Heart right ventricle (tissue), 16 donors: ENCODE measurements around the gene IL6R. TPM values are rescaled to one million over a fixed set of nuclear protein-coding genes. Genes with fewer than 3 reads are reported as not detected.
A peak's percentile ranks its signal among the peaks of the same experiment; 100 is the strongest.

Experiments
- ATAC-seq, 8 donors: fragments of 200-7000 bp; cut with Tn5 transposase; one replicate each; pipeline ENCODE4 v1.9.1; 2020; ENCODE audit warnings: mild to moderate bottlenecking in 8 of 8, moderate library complexity in 8 of 8, moderate number of reproducible peaks in 1 of 8
- DNase-seq, 2 donors: peaks; one replicate each; pipeline ENCODE4 v3.0.0-alpha.2; 2020
- H3K27ac ChIP-seq, 10 donors: fragments of 200-600 bp; sonication (generic) in 2 of 10; one replicate each; pipeline versions ENCODE4 v1.5.0 to v1.8.0; 2020 to 2022; ENCODE audit warnings: mild to moderate bottlenecking in 3 of 10
- H3K27me3 ChIP-seq, 7 donors: fragments of 200-600 bp; one replicate each; pipeline ENCODE4 v1.8.0; 2021 to 2022; ENCODE audit warnings: mild to moderate bottlenecking in 2 of 7
- H3K36me3 ChIP-seq, 9 donors: fragments of 200-600 bp; sonication (generic) in 1 of 9; one replicate each; pipeline versions ENCODE4 v1.5.0 to v1.8.0; 2020 to 2022; ENCODE audit warnings: mild to moderate bottlenecking in 2 of 9
- H3K4me1 ChIP-seq, 9 donors: fragments of 200-600 bp; sonication (generic) in 1 of 9; one replicate each; pipeline versions ENCODE4 v1.5.0 to v1.8.0; 2020 to 2022; ENCODE audit warnings: mild to moderate bottlenecking in 4 of 9
- H3K4me3 ChIP-seq, 10 donors: fragments of 200-600 bp; sonication (generic) in 2 of 10; one replicate each; pipeline versions ENCODE4 v1.5.0 to v1.8.0; 2020 to 2022; ENCODE audit warnings: mild to moderate bottlenecking in 7 of 10, moderate library complexity in 2 of 10
- H3K9me3 ChIP-seq, 11 donors: fragments of 200-600 bp in 10 of 11; sonication (generic) in 2 of 11; one replicate each; pipeline versions ENCODE4 v1.5.0 to v1.8.0; 2013 to 2022; ENCODE audit warnings: mild to moderate bottlenecking in 2 of 11, control low read depth in 1 of 11, moderate library complexity in 1 of 11
- WGBS, 2 donors: extraction: QIAGEN DNeasy Blood & Tissue Kit; methylation state at CpG; one replicate each; pipeline ENCODE4 v1.1.7; 2013; ENCODE audit warnings: inconsistent platforms in 1 of 2; 5-methylcytosine and 5-hydroxymethylcytosine counted together
- intact Hi-C, 10 donors: fragments of 100-400 bp; cut with DNase I; formaldehyde crosslinking; loops; one replicate each; pipeline versions ENCODE4 v1.11.1 to v1.14.2; 2022
- polyA plus RNA-seq, 2 donors: library from polyadenylated mRNA; stranded (reverse); fragments of 200-250 nt; gene quantifications; one replicate each; pipeline ENCODE4 v1.2.3, GENCODE V29; 2013
- total RNA-seq, 10 donors: library from RNA; stranded (reverse); fragmentation: NEBNext Ultra II Directional in 3 of 10; extraction: Animal tissue kit (Norgen Biotek cat#: 25700) in 3 of 10; gene quantifications; one replicate each; pipeline versions ENCODE4 v1.2.1 to v1.2.4, GENCODE V29; 2021 to 2023
- TF ChIP-seq, protein P1 (sequence below), 9 donors: fragments of 200-600 bp; sonication (generic) in 2 of 9; IDR thresholded peaks; one replicate each; pipeline versions ENCODE4 v1.5.0 to v1.8.0; 2021 to 2022; ENCODE audit warnings: antibody characterized with exemption in 9 of 9, mild to moderate bottlenecking in 5 of 9, moderate library complexity in 1 of 9
- donor health status: Arrhythmogenic right ventricular cardiomyopathy.
- donor health status: ischemic (EF 13 %, LVEDD 7.1; RV severe dilation, severe dysfunction).
- donor health status: healthy with polysubstance abuse.
- donor health status: DM: no; HTN: yes; CAD: no.
- donor health status: DM: no; HTN: no; CAD: no.
- donor health status: ischemic (EF 25% LVEDD 6.9; RV normal size, moderate dysfunction).
- donor health status: ischemic (EF 25% LVEDD 5.7; RV mildly dilated, moderate dysfunction).
- donor health status: healthy.
- donor health status: DM: yes; HTN: yes; CAD: no.
- donor health status: Ischemic cardiomyopathy.
- donor health status: ischemic (EF 35%, LVEDD 5.7; RV mildly dilated, moderate dysfunction).
- donor health status: nonischemic (EF 11% LVEDD 7.7; RV severe dilation, severe dysfunction).
- donor health status: DM: yes; HTN: yes; CAD: no.
- donor health status: PGD.
- donor health status: ischemic (EF 29% LVEDD 5.4; RV normal size, mild dysfunction).
- donor health status: nonischemic (EF 23%, LVEDD 6.1; RV moderate dilation, normal function).

IL6R gene
- total and polyA plus RNA-seq, 12 donors: 2.9 to 16.2 (median 9.3) TPM

DNA sequence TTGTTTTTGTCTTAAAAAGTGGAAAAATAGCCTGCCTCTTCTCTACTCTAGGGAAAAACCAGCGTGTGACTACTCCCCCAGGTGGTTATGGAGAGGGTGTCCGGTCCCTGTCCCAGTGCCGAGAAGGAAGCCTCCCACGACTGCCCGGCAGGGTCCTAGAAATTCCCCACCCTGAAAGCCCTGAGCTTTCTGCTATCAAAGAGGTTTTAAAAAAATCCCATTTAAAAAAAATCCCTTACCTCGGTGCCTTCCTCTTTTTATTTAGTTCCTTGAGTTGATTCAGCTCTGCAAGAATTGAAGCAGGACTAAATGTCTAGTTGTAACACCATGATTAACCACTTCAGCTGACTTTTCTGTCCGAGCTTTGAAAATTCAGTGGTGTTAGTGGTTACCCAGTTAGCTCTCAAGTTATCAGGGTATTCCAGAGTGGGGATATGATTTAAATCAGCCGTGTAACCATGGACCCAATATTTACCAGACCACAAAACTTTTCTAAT lies 61.8 kb downstream of the IL6R start:
- 49 to 53% methylated on average over 8 of the region's 8 CpGs for WGBS, 2 donors
- peak overlapping the region in 1 of 10 donors; percentile 79 for H3K27ac ChIP-seq
- H3K4me1 ChIP-seq: peaks cover 0 to 55% (median 4%) of the 10 kb centered on the region in 9 donors
- no peaks in the 10 kb centered on the region for H3K27me3 ChIP-seq
- no peak for ATAC-seq
- intact Hi-C loops: loop anchor here in 3 of 10 donors (5.0 to 10.0 kb wide), 3 partner anchors 60 to 65 kb away; partner anchors contain the start of gene IL6R (in 2 of the 3)
- no peak overlapping the region for H3K4me3 ChIP-seq
- TF ChIP-seq, protein P1, sequence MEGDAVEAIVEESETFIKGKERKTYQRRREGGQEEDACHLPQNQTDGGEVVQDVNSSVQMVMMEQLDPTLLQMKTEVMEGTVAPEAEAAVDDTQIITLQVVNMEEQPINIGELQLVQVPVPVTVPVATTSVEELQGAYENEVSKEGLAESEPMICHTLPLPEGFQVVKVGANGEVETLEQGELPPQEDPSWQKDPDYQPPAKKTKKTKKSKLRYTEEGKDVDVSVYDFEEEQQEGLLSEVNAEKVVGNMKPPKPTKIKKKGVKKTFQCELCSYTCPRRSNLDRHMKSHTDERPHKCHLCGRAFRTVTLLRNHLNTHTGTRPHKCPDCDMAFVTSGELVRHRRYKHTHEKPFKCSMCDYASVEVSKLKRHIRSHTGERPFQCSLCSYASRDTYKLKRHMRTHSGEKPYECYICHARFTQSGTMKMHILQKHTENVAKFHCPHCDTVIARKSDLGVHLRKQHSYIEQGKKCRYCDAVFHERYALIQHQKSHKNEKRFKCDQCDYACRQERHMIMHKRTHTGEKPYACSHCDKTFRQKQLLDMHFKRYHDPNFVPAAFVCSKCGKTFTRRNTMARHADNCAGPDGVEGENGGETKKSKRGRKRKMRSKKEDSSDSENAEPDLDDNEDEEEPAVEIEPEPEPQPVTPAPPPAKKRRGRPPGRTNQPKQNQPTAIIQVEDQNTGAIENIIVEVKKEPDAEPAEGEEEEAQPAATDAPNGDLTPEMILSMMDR (IDR thresholded peaks at IDR 0.05): peak in 5 of 9 donors; percentile 21 to 50 (median 26)
- peaks cover 0 to 34% (median 0%) of the 10 kb centered on the region in 9 donors for H3K36me3 ChIP-seq
- DNase-seq: no peak
- H3K9me3 ChIP-seq: no peaks in the 10 kb centered on the region

DNA sequence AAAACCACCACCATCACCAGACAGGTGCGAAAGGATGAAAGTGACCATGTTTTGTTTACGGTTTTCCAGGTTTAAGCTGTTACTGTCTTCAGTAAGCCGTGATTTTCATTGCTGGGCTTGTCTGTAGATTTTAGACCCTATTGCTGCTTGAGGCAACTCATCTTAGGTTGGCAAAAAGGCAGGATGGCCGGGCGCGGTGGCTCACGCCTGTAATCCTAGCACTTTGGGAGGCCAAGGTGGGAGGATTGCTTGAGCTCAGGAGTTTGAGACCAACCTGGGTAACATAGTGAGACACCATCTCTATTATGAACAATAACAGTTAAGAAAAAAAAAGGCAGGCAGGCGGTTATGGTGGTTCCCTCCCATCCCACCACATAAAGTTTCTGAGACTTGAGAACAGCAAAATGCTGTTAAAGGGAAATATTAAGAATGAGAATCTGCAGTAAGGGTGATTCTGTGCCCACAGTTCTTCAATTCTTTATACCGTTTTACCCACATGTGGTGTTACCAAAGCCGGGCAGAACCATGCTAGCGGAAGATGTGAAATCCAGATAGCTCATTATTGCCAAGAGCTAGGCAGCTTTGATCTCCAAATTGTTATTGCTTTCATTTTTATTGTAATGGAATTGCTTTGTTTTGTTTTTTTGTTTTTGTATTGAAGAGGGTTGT lies 62.4 kb downstream of the IL6R start:
- no peak overlapping the region for H3K4me3 ChIP-seq
- peaks cover 0 to 49% (median 4%) of the 10 kb centered on the region in 9 donors for H3K4me1 ChIP-seq
- no peak for DNase-seq
- H3K27ac ChIP-seq: no peak overlapping the region
- H3K27me3 ChIP-seq: no peaks in the 10 kb centered on the region
- no peaks in the 10 kb centered on the region for H3K9me3 ChIP-seq
- intact Hi-C loops: loop anchor here in 3 of 10 donors (5.0 to 10.0 kb wide), 3 partner anchors 60 to 65 kb away; partner anchors contain the start of gene IL6R (in 2 of the 3)
- WGBS, 2 donors: 95 to 96% methylated on average over 11 of the region's 11 CpGs
- TF ChIP-seq, protein P1 (IDR thresholded peaks at IDR 0.05): no peak
- peaks cover 0 to 40% (median 0%) of the 10 kb centered on the region in 9 donors for H3K36me3 ChIP-seq
- no peak for ATAC-seq

DNA sequence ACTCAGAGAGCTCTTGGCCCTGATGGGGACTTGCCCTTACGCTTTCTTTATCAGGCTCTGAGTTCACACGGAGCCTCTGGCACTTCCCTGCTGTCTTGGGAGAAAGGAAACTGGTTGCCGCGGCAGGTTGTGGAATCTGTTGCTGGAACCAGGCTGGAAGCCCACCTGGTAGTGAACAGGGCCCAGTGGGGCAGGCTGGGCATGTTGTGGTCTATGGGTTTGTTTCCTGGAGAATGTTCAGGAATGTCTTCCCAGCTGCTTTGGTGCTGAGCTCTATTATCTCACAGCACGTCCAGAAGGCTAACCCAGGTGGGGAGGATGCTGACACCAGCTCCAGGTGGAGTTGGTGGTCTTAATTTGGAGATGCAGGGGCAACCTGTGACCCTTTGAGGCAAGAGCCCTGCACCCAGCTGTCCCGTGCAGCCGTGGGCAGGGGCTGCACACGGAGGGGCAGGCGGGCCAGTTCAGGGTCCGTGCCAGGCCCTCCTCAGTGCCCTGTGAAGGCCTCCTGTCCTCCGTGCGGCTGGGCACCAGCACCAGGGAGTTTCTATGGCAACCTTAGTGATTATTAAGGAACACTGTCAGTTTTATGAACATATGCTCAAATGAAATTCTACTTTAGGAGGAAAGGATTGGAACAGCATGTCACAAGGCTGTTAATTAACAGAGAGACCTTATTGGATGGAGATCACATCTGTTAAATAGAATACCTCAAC lies 63.5 kb downstream of the IL6R start:
- no peak overlapping the region for H3K27ac ChIP-seq

More for the DNA sequence above, 63.5 kb downstream of the IL6R start:
- intact Hi-C loops: loop anchor here in 3 of 10 donors (5.0 to 10.0 kb wide), 3 partner anchors 61 to 66 kb away; partner anchors contain the start of gene IL6R (in 2 of the 3)
- DNase-seq: no peak
- Histone ChIP-seq H3K36me3 (peaks cover 0 to 46% (median 0%) of the 10 kb centered on the region in 9 donors), H3K4me3 (no peak overlapping the region), H3K4me1 (peaks cover 0 to 38% (median 4%) of the 10 kb centered on the region in 9 donors), H3K9me3 (no peaks in the 10 kb centered on the region), H3K27me3 (no peaks in the 10 kb centered on the region)
- WGBS, 2 donors: 80 to 81% methylated on average over 12 of the region's 12 CpGs
- ATAC-seq: no peak
- TF ChIP-seq, protein P1 (IDR thresholded peaks at IDR 0.05): no peak
